CD4-positive, alpha-beta memory T cell (primary cell): ENCODE measurements around the gene OR2D2. TPM values are rescaled to one million over a fixed set of nuclear protein-coding genes. Genes with fewer than 3 reads are reported as not detected.
"Not testable (repeated sequence)": the region's sequence is repeated elsewhere in the genome, so short reads cannot be mapped to it uniquely, and the experiment has no call there.

Experiments
- CTCF ChIA-PET: fragments of 350-600 bp; sonication (Branson Sonifier 250); formaldehyde crosslinking; loops from one replicate; lab custom pipeline; 2021; ENCODE audit warnings: inconsistent platforms; ENCODE audit not compliant: partially characterized antibody; lab: Charles Lee
- POLR2A ChIA-PET: fragments of 350-600 bp; sonication (Branson Sonifier 250); formaldehyde crosslinking; loops from one replicate; lab custom pipeline; 2021; ENCODE audit not compliant: partially characterized antibody; lab: Charles Lee
- DNase-seq, 5 donors: peaks; one replicate each; pipeline versions ENCODE4 v3.0.0 to v3.0.0-alpha.2; 2020 to 2022; ENCODE audit warnings: mixed read lengths in 1 of 5
- H3K27ac ChIP-seq: one replicate; pipeline ENCODE4 v1.7.0; 2013; ENCODE audit warnings: low read depth, low read length
- H3K27me3 ChIP-seq: 2 replicates; pipeline ENCODE4 v1.7.0; 2013; ENCODE audit warnings: mild to moderate bottlenecking, low read length, moderate library complexity; ENCODE audit not compliant: insufficient read depth
- H3K36me3 ChIP-seq: 2 replicates; pipeline ENCODE4 v1.7.0; 2013; ENCODE audit warnings: mild to moderate bottlenecking, low read length, moderate library complexity; ENCODE audit not compliant: insufficient read depth
- H3K4me1 ChIP-seq: 2 replicates; pipeline ENCODE4 v1.7.0; 2013; ENCODE audit warnings: mild to moderate bottlenecking, low read length, moderate library complexity; ENCODE audit not compliant: insufficient read depth
- H3K4me3 ChIP-seq, 2 donors: one replicate each; pipeline ENCODE4 v1.7.0; 2013; ENCODE audit warnings: low read length in 2 of 2, mild to moderate bottlenecking in 1 of 2
- H3K9me3 ChIP-seq, 2 donors: one replicate each; pipeline ENCODE4 v1.7.0; 2013; ENCODE audit warnings: low read length in 2 of 2, control low read depth in 1 of 2; ENCODE audit not compliant: control insufficient read depth in 1 of 2
- H3K27ac Mint-ChIP-seq, 7 donors: one replicate each; pipeline ENCODE4 v1.8.0; 2020 to 2021; ENCODE audit warnings: mixed read lengths in 7 of 7, mild to moderate bottlenecking in 6 of 7, inconsistent platforms in 3 of 7, moderate library complexity in 3 of 7
- H3K27me3 Mint-ChIP-seq, 2 donors: one replicate each; pipeline ENCODE4 v1.8.0; 2020 to 2021; ENCODE audit warnings: mixed read lengths in 2 of 2
- H3K36me3 Mint-ChIP-seq, 2 donors: one replicate each; pipeline ENCODE4 v1.8.0; 2020 to 2021; ENCODE audit warnings: mixed read lengths in 2 of 2, inconsistent platforms in 1 of 2, mild to moderate bottlenecking in 1 of 2
- H3K4me1 Mint-ChIP-seq, 4 donors: one replicate each; pipeline ENCODE4 v1.8.0; 2020 to 2021; ENCODE audit warnings: mixed read lengths in 4 of 4, mild to moderate bottlenecking in 1 of 4
- H3K4me3 Mint-ChIP-seq, 8 donors: one replicate each; pipeline ENCODE4 v1.8.0; 2020 to 2021; ENCODE audit warnings: mixed read lengths in 8 of 8, mild to moderate bottlenecking in 7 of 8, moderate library complexity in 6 of 8, inconsistent platforms in 3 of 8
- H3K9me3 Mint-ChIP-seq, 8 donors: one replicate each; pipeline ENCODE4 v1.8.0; 2020 to 2021; ENCODE audit warnings: mixed read lengths in 8 of 8, mild to moderate bottlenecking in 5 of 8, inconsistent platforms in 3 of 8, moderate library complexity in 1 of 8
- intact Hi-C: fragments of 100-400 bp; cut with micrococcal nuclease; formaldehyde crosslinking; loops from one replicate; pipeline ENCODE4 v1.15.1; 2023
- polyA plus RNA-seq, 2 donors: library from polyadenylated mRNA; unstranded; fragments of 300-500 nt; fragmentation: Illumina TruSeq; gene quantifications; one replicate each; pipeline ENCODE4 v1.2.3, GENCODE V29; 2021
- total RNA-seq, 2 experiments: library from RNA; stranded (reverse); gene quantifications; one replicate each; pipeline ENCODE4 v1.2.3, GENCODE V29; 2021

OR2D2 gene
- total and polyA plus RNA-seq, 4 experiments from 2014 or later = not detected

GRCh38 chr11:6925636-6926207 lies 33.4 kb upstream of the OR2D2 start:
- H3K27me3 ChIP-seq = peaks cover 18% of the 10 kb centered on the region
- Mint-ChIP-seq H3K27ac (peak overlapping the region in 1 of 7 donors; percentile 1), H3K9me3 (peaks cover 0 to 5% (median 0%) of the 10 kb centered on the region in 8 donors), H3K4me3 (peak overlapping the region; percentile 27 to 86 (median 74)), H3K36me3 (no peaks in the 10 kb centered on the region), H3K4me1 (peaks cover 3 to 24% (median 16%) of the 10 kb centered on the region in 4 donors), H3K27me3 (peaks cover 40 to 47% of the 10 kb centered on the region in 2 donors)
- ChIA-PET CTCF (no interaction called here), POLR2A (interaction anchor here (0.7 kb wide), 1 partner anchor 1584 kb away, joined by 3 read pairs; no protein-coding TSS in a partner anchor)
- peaks cover 18% of the 10 kb centered on the region for H3K4me1 ChIP-seq
- no peaks in the 10 kb centered on the region for H3K9me3 ChIP-seq
- peak overlapping the region in 1 of 2 donors; percentile 13 for H3K4me3 ChIP-seq
- no peaks in the 10 kb centered on the region for H3K36me3 ChIP-seq
- no peak for DNase-seq
- H3K27ac ChIP-seq = no peak overlapping the region
- intact Hi-C loops = no loop called here

- Histone ChIP-seq H3K4me3 (no peak overlapping the region), H3K27me3 (peaks cover 18% of the 10 kb centered on the region), H3K36me3 (no peaks in the 10 kb centered on the region), H3K9me3 (no peaks in the 10 kb centered on the region), H3K4me1 (peaks cover 18% of the 10 kb centered on the region), H3K27ac (no peak overlapping the region)
- intact Hi-C loops = no loop called here
- peaks cover 0 to 3% (median 0%) of the 10 kb centered on the region in 8 donors for H3K9me3 Mint-ChIP-seq
- H3K36me3 Mint-ChIP-seq = no peaks in the 10 kb centered on the region
- POLR2A ChIA-PET = no interaction called here
- DNase-seq = no peak
- peaks cover 3 to 24% (median 16%) of the 10 kb centered on the region in 4 donors for H3K4me1 Mint-ChIP-seq
- CTCF ChIA-PET = no interaction called here
- H3K27me3 Mint-ChIP-seq = peaks cover 37 to 42% of the 10 kb centered on the region in 2 donors
- H3K27ac Mint-ChIP-seq = no peak overlapping the region
- peak overlapping the region in 1 of 8 donors; percentile 22 for H3K4me3 Mint-ChIP-seq
Measured at GRCh38 chr11:6925007-6925577, 32.8 kb upstream of the OR2D2 start.

GRCh38 chr11:6920702-6921101 lies 28.4 kb upstream of the OR2D2 start, which contains the start of gene OR2D3:
OR2D3 (plus strand) TSS chr11:6921002; CDS start chr11:6921002, 0 bp downstream.
- Histone ChIP-seq H3K9me3 (no peaks in the 10 kb centered on the region), H3K27ac (no peak within 1 kb of the TSS), H3K4me3 (no peak within 1 kb of the TSS), H3K4me1 (no peaks in the 10 kb centered on the region), H3K36me3 (no peaks in the 10 kb centered on the region), H3K27me3 (peaks cover 3% of the 10 kb centered on the region)
- H3K36me3 Mint-ChIP-seq = no peaks in the 10 kb centered on the region
- ChIA-PET CTCF (no interaction called here), POLR2A (no interaction called here)
- H3K4me3 Mint-ChIP-seq = no peak within 1 kb of the TSS
- peaks cover 0 to 2% (median 2%) of the 10 kb centered on the region in 4 donors for H3K4me1 Mint-ChIP-seq
- H3K9me3 Mint-ChIP-seq = peaks cover 0 to 3% (median 0%) of the 10 kb centered on the region in 8 donors
- H3K27ac Mint-ChIP-seq = peak within 1 kb of the TSS in 1 of 7 donors; percentile 45
- H3K27me3 Mint-ChIP-seq = peaks cover 23 to 25% of the 10 kb centered on the region in 2 donors
- DNase-seq = no peak
- intact Hi-C loops = no loop called here

GRCh38 chr11:6919698-6920097 lies 27.4 kb upstream of the OR2D2 start:
- peaks cover 0 to 3% (median 0%) of the 10 kb centered on the region in 8 donors for H3K9me3 Mint-ChIP-seq
- H3K4me3 ChIP-seq = no peak overlapping the region
- no peak overlapping the region for H3K27ac ChIP-seq
- no peak overlapping the region for H3K27ac Mint-ChIP-seq
- no peaks in the 10 kb centered on the region for H3K27me3 ChIP-seq
- no peak overlapping the region for H3K4me3 Mint-ChIP-seq
- H3K27me3 Mint-ChIP-seq = peaks cover 19 to 21% of the 10 kb centered on the region in 2 donors
- no peaks in the 10 kb centered on the region for H3K4me1 Mint-ChIP-seq
- no peak for DNase-seq
- H3K4me1 ChIP-seq = no peaks in the 10 kb centered on the region
- H3K36me3 ChIP-seq = no peaks in the 10 kb centered on the region
- intact Hi-C loops = no loop called here
- ChIA-PET CTCF (no interaction called here), POLR2A (no interaction called here)
- no peaks in the 10 kb centered on the region for H3K36me3 Mint-ChIP-seq
- no peaks in the 10 kb centered on the region for H3K9me3 ChIP-seq

- Histone ChIP-seq H3K36me3 (no peaks in the 10 kb centered on the region), H3K4me3 (no peak overlapping the region), H3K27me3 (no peaks in the 10 kb centered on the region), H3K4me1 (no peaks in the 10 kb centered on the region), H3K27ac (no peak overlapping the region), H3K9me3 (no peaks in the 10 kb centered on the region)
- ChIA-PET CTCF (no interaction called here), POLR2A (no interaction called here)
- no peak for DNase-seq
- Mint-ChIP-seq H3K27ac (no peak overlapping the region), H3K4me1 (peaks cover 0 to 3% (median 0%) of the 10 kb centered on the region in 4 donors), H3K9me3 (no peaks in the 10 kb centered on the region), H3K27me3 (no peaks in the 10 kb centered on the region), H3K4me3 (no peak overlapping the region), H3K36me3 (no peaks in the 10 kb centered on the region)
- intact Hi-C loops = no loop called here
Measured at GRCh38 chr11:6911948-6912347, 19.6 kb upstream of the OR2D2 start.

GRCh38 chr11:6911378-6911777 lies 19.1 kb upstream of the OR2D2 start:
- Histone ChIP-seq H3K9me3 (no peaks in the 10 kb centered on the region), H3K27me3 (no peaks in the 10 kb centered on the region), H3K36me3 (no peaks in the 10 kb centered on the region), H3K4me1 (no peaks in the 10 kb centered on the region), H3K27ac (no peak overlapping the region), H3K4me3 (no peak overlapping the region)
- CTCF ChIA-PET = no interaction called here
- H3K4me3 Mint-ChIP-seq = no peak overlapping the region
- H3K27ac Mint-ChIP-seq = no peak overlapping the region
- intact Hi-C loops = no loop called here
- H3K4me1 Mint-ChIP-seq = peaks cover 0 to 3% (median 0%) of the 10 kb centered on the region in 4 donors
- H3K27me3 Mint-ChIP-seq = no peaks in the 10 kb centered on the region
- H3K9me3 Mint-ChIP-seq = no peaks in the 10 kb centered on the region
- no peak for DNase-seq
- POLR2A ChIA-PET = no interaction called here
- H3K36me3 Mint-ChIP-seq = no peaks in the 10 kb centered on the region

GRCh38 chr11:6904804-6905203 lies 12.5 kb upstream of the OR2D2 start:
- POLR2A ChIA-PET = not testable (repeated sequence)

More at GRCh38 chr11:6904804-6905203, 12.5 kb upstream of the OR2D2 start:
- H3K27ac Mint-ChIP-seq, CTCF ChIA-PET, H3K4me3 Mint-ChIP-seq, H3K9me3 Mint-ChIP-seq, H3K4me1 ChIP-seq, H3K36me3 Mint-ChIP-seq, H3K36me3 ChIP-seq, H3K27me3 Mint-ChIP-seq, intact Hi-C loops, H3K27me3 ChIP-seq, DNase-seq, H3K4me3 ChIP-seq, H3K4me1 Mint-ChIP-seq, H3K9me3 ChIP-seq, H3K27ac ChIP-seq: not testable (repeated sequence)
